SKM-1 treated with dmso at 0.1 percent for 144 hours (cell line): Measurements from ENCODE around the gene TMOD1.

Experiments
- DNase-seq: peaks from one replicate; lab custom pipeline; 2025; ENCODE audit not compliant: unreplicated experiment; lab: John Stamatoyannopoulos, UW

Gene TMOD1

DNA sequence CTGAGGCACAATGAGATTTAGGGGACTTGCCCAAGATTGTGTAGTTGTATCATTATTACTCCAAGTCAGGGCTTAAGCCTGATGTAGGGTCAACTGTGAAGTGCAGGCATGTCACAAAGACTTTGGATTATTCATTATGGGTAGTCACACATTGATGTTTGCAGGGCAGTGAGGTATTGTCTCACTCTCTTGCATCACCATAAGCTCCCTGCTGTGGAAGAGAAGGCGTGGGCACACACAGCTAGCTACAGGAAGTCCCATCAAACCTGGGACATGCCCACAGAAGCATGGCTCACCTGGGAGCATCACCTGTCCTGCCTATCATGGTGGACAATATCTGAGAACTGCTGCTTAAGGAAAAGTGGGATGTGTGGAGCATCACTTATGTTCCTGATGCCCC, 42.1 kb downstream of the TMOD1 start:
- no peak for DNase-seq

DNA sequence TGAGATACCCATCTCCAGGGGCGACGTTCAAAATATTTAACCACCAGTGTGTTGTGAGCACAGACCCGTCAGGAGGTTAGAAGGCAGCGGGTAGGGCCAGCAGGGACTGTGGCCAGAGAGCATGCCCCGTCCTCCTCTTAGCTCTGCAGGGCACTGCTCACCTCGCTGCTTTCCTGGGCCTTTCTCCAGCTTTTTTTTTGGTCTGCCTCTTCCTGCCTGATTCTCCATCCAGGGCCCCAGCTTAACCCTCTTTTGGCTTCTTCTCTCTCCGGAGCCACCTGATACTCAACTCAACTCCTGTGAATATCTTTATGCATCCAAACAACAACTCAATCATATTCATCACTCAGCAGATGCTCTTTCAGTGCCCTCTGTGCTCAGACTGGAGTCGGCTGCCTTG, 44.0 kb downstream of the TMOD1 start:
- DNase-seq: no peak

DNA sequence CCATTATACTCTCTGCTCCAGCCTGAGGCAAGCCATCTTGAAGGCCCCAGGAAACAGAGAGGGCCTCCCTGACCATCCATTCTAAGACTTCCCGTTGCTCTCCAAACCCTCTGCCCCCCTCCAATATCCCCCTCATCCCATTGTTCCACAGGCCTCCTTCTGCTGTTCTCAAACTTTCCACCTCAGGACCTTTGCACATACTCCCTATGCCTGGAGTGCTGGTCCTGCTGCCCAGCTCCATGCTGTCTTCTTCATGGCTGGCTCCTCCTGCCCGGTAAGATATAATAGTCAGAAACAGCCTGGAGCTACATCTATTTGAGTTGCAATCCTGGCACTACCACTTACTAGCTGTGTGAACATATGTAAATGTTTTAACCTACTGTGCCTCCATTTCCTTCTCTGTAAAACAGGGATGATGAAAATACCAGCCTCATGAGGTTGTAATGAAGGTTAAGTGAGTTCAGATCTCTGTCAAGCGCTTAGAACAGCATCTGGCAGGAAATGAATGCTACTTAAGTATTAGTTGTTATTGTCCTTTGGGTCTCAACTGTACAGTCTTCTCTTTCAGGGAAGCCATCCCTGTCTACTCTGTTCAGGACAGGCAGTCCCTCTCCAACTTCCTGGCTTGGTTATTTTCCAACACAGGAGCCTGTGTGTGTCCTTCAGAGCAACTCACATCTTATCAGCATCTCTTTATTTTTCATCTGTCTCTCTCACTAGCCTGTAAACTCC, 45.8 kb downstream of the TMOD1 start:
- DNase-seq: no peak

DNA sequence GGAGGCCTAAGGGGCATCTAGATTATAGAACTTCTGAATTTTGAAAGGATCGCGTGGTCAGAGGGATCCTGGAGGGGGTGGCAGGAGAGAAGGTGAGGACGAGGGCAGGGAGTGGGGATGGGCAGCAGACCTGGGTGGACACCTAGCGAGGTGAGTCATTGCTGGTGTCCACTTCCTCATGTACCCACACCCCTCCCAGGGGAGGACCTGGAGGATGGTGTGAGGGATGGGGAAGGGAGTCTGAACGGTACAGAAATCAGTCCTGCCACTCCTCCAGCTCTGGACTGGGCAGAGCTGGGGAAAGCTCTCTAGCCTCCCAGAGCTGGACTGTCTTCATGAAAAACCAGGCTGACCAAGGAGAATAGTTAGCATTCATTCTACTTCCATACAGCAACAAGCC, 46.9 kb downstream of the TMOD1 start:
- DNase-seq: no peak

DNA sequence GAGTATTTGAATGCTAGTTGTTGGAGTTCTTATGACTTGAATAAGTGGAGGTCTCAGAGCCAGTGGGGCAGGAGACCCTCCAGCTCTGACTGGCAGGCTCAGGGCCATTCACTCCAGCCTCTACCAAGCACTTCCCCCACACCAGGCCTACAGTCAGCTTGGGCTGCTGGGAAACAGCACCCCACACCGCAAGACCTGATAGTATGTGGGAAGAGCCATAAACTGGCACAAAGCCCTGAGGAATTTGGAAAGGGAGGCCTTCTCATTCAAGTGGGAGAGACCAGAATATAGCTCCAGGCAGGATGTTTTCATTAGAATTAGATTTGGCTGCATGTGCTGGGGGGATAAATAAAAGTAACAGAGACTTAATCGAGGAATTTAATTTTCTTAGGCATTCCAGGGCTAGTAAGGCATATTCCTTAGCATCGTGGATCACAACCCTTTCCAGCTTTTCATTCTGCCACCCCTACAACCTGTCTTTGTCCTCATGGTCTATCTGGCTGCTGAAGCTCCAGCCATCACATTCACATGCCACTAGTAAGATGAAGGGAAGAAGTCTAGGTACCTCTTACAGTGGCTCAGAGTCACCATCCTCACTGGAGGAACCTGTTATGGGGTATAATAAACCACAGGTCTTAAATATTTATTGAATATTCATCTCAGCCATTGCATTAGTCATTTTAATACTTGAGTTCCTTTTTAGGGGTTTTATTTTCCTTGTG, 47.5 kb downstream of the TMOD1 start:
- DNase-seq: no peak

DNA sequence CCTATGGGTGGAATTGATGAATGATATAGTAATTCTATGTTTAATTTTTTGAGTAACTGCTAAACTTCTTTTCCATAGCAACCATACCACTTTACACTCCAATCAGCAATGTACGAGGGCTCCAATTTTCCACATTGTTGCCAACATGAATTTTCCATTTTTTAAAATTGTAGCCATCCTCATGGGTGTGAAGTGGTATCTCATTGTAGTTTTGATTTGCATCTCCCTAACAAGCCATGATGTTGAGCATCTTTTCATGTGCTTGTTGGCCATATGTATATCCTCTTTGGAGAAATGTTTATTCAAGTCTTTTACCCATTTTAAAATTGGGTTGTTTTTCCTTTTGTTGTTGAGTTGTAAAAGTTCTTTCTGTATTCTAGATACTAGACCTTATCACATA, 48.9 kb downstream of the TMOD1 start:
- no peak for DNase-seq

DNA sequence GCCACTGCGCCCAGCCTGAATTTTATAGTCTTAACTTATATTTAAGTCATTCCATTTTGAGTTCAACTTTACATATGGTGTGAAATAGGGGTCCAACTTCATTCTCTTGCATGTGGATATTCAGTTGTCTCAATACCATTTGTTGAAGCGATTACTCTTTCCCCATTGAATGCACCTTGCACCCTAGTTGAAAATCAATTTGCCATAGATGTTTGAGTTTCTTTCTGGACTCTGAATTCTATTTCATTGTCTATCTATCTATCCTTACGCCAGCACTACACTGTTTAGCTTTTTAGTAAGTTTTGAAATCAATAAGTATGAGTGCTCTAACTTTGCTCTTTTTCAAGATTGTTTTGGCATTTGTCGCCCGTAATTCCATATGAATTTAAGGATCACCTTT, 49.8 kb downstream of the TMOD1 start:
- no peak for DNase-seq

DNA sequence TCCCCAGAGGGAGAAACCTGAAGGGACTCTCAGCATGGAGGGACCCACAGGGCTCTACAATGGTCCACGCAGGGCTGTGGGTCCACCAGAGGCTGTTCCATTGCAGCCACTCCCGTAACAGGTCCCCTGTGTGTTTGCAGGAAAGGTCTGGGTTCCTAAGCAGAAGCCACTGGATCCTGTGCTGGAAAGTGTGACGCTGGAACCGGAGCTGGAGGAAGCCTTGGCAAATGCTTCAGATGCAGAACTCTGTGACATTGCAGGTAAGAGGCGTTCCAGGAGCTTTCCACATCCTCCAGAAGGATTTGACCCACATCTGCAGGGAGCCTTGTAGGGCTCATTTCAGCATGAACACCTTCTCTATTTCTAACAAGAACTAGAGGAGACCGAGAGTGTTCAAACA, 51.7 kb downstream of the TMOD1 start:
- no peak for DNase-seq

DNA sequence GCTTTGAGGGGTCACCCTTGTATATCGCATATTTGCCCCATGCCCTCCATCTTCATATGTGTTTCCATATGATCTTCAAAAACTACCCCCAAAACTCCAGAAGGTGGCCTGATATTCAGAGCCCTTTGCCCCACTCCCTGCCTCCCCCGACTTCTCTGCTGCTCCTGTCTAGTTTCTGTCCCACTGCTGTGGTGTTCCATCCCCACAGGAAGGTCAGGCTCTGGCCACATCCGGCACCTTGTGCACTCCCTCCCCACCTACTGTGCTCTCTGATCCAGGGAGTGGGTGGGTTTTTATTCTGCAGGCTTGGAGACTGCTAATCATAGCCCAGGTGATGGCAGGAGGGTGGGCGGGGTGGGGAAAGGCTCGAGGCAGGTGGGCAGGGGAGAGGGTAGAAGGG, 52.4 kb downstream of the TMOD1 start:
- DNase-seq: no peak

DNA sequence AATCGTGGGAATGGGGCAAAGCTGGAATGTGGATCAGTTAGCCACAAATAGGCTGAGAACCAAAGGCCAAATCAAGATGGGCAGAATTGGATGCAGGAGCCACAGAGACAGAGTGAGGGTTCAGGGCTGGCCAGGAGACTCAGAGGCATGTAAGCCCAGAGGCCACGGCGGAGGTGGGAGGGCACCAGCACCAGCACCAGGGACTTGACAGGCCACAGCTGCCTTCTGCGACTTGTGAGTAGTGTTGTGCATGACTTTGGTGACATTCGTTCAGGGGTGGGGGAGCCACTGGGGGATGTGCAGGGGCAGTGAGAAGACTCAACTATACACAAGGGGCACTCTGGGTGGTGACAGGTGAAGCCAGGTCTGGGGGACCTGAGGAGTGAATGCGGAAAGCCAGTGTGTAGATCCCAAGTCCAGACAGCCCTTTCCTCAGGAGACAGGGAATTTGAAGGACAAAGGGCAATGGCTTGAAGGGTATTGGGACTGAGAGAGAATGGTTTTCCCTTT, 53.2 kb downstream of the TMOD1 start:
- no peak for DNase-seq

DNA sequence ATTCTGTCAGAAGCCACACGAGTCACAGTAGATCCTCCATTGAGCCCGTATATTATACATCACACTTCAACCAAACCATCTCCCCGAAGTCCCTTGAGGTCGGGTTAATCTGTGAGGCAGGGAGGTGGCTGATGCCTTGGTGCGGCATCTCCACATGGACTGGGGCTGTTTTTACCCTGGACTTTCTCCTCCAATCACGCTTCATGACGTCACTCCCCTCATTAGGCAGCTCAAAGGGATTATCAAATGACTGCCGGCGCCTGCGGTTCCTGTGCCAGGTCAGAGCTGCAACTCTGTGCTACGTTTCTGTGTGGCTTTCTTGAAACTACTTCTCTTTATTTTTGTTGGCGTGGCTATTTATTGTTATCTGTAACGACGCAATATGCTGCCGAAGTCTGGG, 53.7 kb downstream of the TMOD1 start:
- DNase-seq: no peak

DNA sequence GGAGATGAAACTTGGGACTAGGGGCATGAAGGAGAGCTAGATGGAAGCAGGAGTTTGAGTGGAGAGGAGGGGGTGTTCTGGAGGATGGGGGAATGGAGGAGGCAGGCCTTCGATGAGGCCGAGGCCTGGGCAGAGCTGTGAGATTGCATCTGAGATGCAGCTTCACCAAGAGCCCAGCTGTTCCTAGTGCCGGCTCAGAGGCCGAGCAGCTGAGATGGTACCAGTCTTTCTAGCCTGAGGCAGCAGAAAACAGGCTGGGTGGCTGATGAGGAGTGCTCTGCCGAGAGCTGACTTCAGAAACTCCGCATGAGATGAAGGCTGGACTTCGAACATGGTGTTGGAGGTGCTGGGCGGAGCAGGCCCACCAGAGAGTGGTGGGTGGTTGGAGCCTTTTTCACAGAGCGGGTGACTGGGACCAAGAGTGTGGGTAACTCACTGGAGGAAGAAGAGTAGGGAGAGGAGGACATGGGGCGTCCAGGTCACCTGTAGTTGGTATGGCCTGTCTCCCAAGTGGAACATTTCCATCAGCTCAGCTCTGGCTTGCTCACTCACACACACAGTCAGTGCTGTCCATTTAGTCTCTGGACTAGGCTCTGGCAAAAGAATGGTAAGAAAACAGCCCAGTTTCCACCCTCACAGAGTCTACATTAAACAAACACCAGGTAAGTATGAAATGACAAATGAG, 54.7 kb downstream of the TMOD1 start:
- DNase-seq: no peak

DNA sequence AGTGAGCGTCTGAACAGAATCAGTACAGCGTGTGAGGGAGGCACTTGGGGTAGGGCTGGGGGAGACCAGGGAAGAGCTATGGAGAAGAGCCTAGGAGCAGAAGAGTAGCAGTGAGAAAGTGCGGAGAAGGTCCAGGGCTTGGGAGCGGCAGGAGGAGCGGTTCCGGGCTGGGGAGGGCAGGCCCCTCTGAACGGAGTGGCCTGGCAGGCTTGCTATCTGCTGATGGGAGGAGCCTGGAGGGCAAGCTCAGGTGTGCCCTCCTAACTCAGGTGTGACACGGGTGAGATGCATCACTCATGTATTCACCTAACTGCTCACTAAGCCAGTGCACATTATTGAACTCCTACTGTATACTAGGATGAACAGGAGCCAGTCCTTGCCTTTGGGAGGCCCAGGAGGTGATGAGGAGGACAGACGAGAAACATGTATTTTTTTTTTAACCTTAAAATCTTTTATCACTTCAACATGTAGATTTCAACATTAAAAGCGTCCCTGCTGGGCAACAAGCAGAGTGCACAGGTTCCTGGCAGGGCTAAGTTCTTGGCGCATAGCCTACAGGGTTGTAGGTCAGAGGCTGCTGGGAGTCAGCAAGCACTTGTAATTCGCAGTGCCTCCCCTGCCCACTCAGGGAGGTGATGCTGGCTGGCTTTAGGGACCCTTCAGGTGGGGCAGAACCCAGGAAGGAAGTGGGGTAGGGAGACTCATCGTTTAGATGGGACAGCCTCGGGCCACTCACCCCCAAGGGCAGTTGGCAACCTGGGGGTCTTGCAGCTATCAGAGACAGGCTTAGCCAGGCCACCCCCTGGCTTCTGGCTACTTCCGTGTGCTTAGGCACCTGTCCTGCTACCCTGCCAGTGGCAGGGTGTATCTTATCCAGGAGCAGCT, 55.5 kb downstream of the TMOD1 start:
- DNase-seq: no peak

DNA sequence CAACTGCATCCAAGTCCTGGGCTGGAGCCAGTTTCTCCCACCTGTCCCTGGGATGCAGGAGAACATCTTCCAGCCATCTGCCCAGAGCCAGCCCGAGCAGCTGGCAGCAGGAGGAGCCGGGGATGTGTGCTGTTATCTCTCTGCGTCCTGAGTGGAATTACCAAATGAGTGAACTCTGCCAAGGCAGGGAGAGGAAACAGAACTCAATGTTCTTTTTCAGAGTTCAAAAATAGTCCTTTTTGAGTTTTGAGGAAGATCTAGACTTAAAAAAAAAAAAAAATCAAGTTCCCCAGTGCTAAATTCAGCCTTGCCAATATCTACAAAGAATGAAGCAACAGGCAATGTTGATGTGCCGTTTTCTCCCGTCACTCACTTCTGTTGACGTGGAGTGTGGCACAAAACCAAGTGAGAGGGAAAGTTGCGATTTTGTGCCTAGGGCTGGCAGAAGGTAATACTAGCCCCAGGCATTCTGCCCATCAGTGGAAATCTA, 56.2 kb downstream of the TMOD1 start:
- DNase-seq: no peak

DNA sequence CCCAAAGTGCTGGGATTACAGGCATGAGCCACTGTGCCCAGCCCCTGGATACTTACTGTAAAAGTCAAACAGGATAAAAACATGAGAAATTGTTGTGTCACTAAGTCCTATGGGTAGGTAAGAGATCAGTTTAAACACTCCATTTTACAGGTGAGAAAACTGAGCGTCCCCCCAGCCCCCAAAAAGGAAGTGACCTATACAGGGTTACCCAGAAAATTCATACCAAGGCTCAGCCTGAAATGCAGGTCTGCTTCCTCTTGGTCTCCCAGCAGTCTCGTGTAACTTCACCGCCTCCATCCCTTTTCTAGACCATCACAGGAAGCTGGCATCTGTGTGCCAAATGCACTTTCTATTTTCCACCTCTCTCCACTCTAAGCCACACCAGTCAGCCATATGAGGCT, 57.2 kb downstream of the TMOD1 start:
- DNase-seq: no peak

DNA sequence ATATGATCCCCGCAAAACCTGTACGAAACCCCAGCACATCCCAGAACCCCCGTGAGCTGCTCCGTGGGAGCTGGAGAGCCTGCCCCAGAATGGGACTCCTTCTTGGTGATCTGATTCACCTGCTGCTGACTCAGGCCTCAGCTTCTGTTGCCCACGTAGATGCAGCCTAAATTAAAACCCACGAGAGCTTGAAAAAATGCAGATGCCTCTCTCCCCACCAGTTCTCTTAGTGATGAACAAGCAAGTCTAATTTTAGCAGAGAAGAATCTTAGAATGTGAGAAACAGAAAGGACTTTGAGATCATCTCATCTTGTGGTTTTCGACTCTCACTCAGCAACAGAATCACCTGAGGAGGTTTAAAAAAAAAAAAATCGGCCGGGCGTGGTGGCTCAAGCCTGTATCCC, 57.6 kb downstream of the TMOD1 start:
- DNase-seq: no peak

DNA sequence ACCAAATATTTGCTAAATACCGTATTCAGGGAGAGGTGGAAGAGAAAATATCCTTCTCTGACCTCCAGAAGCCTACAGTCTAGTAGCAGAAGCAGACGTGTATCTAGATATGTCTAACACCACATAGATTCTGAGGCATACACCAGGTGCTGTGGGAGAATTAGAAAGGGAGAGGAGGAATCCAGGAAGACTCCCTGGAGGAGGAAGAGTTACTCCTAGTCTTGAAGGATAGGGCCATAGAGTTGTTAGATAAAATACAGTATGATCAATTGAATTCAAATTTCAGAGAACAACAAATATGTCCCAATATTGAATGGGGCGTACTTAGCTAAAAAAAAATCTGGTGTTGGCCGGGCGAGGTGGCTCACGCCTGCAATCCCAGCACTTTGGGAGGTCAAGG, 58.7 kb downstream of the TMOD1 start:
- DNase-seq: no peak

DNA sequence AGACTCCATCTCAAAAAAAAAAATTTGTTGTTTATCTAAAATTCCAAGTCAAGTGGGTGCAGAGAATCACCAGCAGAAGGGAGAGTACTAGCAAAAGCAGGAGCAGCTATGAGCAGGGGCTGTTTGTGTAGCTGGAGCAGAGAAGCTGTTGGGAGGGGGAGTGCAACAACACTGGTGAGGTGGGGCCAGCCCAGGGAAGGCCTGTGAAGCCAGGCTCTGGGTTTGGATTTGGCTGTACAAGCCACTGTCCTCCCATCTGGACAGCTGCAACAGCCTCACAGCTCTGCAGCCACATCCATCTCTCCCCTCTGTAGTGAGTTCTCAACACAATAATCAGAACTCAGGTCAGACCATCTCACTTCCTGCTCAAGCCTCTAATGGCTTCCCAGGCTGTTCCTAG, 59.4 kb downstream of the TMOD1 start:
- DNase-seq: no peak

DNA sequence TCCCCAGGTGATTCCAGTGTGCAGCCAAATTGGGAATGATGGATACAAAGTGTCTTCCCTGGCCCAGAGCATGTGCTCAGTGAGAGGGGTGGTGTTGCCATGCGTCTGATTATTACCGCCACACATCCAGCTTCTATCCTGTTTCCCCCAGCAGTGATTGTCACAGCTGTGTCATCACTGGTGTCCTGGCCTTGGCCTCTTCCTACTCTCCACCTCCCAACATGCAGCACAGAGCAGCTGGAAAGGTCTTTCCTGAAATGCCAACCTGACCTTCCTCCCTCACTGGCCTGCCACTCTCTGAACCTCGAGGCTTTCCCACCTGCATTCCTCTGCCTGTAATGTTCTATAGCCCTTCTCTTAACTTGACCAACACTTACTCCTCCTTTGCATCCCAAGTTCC, 60.0 kb downstream of the TMOD1 start:
- DNase-seq: no peak

DNA sequence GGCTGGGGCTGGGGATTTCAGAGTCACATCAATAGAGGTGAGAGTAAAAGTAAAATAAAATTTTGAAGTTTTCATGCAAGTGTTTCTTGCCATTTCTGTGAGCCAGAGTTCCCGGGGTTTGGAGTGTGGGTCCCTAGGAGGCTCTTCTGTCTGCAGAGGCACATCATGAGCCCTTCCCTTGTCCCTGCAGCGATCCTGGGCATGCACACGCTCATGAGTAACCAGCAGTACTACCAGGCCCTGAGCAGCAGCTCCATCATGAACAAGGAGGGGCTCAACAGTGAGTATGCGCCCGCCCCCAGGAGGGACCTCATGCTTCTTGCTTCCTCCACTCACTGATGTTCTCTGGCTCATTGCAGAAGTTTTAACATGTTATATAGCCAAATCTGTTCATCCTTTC, 61.1 kb downstream of the TMOD1 start:
- DNase-seq: no peak
